NCI-H82 (cell line): Measurements from ENCODE around the gene SCUBE2.
"Not testable (repeated sequence)": the region's sequence is repeated elsewhere in the genome, so short reads cannot be mapped to it uniquely, and the experiment has no call there.

Source experiments
- DNase-seq: peaks from one replicate; lab custom pipeline; 2025; lab: John Stamatoyannopoulos, UW

SCUBE2 gene

GRCh38 chr11:9042488-9042887 is 48.9 kb downstream of the SCUBE2 start:
- DNase-seq = no peak

GRCh38 chr11:9041747-9042146 is 49.7 kb downstream of the SCUBE2 start:
- DNase-seq = no peak

- no peak for DNase-seq
Observed at GRCh38 chr11:9040410-9040809, 51.0 kb downstream of the SCUBE2 start.

GRCh38 chr11:9039863-9040262 is 51.5 kb downstream of the SCUBE2 start:
- DNase-seq = no peak

GRCh38 chr11:9039198-9039597 is 52.2 kb downstream of the SCUBE2 start:
- no peak for DNase-seq

- DNase-seq = no peak
Observed at GRCh38 chr11:9038541-9038940, 52.9 kb downstream of the SCUBE2 start.

- DNase-seq = no peak
Observed at GRCh38 chr11:9037963-9038362, 53.4 kb downstream of the SCUBE2 start.

- DNase-seq = no peak
Observed at GRCh38 chr11:9037046-9037780, 54.2 kb downstream of the SCUBE2 start.

- DNase-seq = no peak
Observed at GRCh38 chr11:9030601-9031000, 60.8 kb downstream of the SCUBE2 start.

GRCh38 chr11:9029422-9029821 is 62.0 kb downstream of the SCUBE2 start:
- no peak for DNase-seq

GRCh38 chr11:9028581-9028980 is 62.8 kb downstream of the SCUBE2 start:
- DNase-seq = peak; percentile 61

GRCh38 chr11:9025101-9025850 is 66.1 kb downstream of the SCUBE2 start:
- DNase-seq = no peak

GRCh38 chr11:9022961-9023680 is 68.3 kb downstream of the SCUBE2 start:
- DNase-seq = no peak

GRCh38 chr11:9020916-9021315 is 70.5 kb downstream of the SCUBE2 start:
- no peak for DNase-seq

- no peak for DNase-seq
Observed at GRCh38 chr11:9019861-9020260, 71.5 kb downstream of the SCUBE2 start.

GRCh38 chr11:9017773-9018172 is 73.6 kb downstream of the SCUBE2 start:
- DNase-seq = no peak

- peak; percentile 74 for DNase-seq
Observed at GRCh38 chr11:9016916-9017642, 74.3 kb downstream of the SCUBE2 start.

GRCh38 chr11:9015677-9016076 is 75.7 kb downstream of the SCUBE2 start:
- DNase-seq = peak; percentile 87

- no peak for DNase-seq
Observed at GRCh38 chr11:9014826-9015225, 76.6 kb downstream of the SCUBE2 start.

GRCh38 chr11:9013373-9013772 is 78.0 kb downstream of the SCUBE2 start:
- no peak for DNase-seq

GRCh38 chr11:9009538-9009937 is 81.9 kb downstream of the SCUBE2 start:
- not testable (repeated sequence) for DNase-seq

- DNase-seq = no peak
Observed at GRCh38 chr11:9008661-9009060, 82.7 kb downstream of the SCUBE2 start.
